Measurements from ENCODE around the gene LSM14A.

Gene LSM14A

DNA sequence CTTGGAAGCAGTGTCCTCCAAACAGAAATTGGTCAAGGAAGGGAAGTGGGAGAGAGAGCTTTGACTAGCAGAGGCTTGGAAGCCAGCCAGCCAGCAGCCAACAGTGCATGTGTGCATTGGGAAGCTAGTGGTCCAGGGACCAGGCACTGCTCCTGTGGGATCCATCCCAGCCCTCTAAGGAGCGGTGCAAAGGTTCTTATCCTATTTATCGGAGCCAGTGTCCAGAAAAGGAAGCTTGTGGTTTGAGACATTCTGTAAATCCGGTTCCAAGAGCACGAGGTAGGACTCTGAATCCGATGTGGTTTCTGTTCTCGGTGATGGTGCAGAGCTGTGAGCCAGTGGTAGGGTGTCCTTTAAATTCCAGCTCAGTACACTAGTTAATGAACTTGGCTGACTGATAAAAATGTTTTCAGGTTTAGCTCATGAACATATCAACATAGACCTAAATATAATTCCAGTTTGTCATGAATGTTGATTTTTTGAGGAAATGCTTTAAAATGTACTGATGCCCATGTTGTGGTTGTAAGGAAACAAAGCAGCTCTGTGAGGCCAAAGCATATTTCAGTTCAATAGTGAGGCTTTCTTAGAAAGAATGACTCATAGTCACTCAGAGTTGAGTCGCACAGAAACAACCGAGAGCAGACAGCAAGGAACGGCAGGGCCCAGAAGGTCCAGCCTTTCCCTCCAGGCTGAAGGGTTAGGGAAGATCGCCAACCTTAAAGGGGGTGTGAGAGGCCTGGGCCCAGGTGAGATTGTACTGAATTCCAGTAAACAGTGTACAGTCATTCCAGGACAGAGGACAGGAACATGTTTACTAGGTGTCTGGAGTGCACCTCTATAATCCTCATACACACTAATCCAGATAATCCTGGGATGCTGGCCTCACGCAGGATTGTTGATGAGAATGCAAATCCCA, 60.5 kb downstream of the LSM14A start:
- H3K4me3 ChIP-seq (ENCODE audit: low read depth, low read length) = 0 out of 2 replicates have a peak overlapping the region, but pooled peaks have one; percentile 26
- TF ChIP-seq, protein P1, sequence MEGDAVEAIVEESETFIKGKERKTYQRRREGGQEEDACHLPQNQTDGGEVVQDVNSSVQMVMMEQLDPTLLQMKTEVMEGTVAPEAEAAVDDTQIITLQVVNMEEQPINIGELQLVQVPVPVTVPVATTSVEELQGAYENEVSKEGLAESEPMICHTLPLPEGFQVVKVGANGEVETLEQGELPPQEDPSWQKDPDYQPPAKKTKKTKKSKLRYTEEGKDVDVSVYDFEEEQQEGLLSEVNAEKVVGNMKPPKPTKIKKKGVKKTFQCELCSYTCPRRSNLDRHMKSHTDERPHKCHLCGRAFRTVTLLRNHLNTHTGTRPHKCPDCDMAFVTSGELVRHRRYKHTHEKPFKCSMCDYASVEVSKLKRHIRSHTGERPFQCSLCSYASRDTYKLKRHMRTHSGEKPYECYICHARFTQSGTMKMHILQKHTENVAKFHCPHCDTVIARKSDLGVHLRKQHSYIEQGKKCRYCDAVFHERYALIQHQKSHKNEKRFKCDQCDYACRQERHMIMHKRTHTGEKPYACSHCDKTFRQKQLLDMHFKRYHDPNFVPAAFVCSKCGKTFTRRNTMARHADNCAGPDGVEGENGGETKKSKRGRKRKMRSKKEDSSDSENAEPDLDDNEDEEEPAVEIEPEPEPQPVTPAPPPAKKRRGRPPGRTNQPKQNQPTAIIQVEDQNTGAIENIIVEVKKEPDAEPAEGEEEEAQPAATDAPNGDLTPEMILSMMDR (IDR thresholded peaks at IDR 0.05; ENCODE audit: insufficient read depth, low read length, missing control alignments) = no peak
- POLR2A ChIA-PET = interaction anchor here (0.6 to 1.5 kb wide), 8 partner anchors 10 to 207 kb away, joined by 3 to 10 read pairs (median 3); no protein-coding TSS in a partner anchor
- DNase-seq (ENCODE audit: low read depth, low spot score) = peak; percentile 91
- CTCF ChIA-PET = interaction anchor here (0.6 to 7.5 kb wide), 4 partner anchors 9 to 113 kb away, joined by 3 to 63 read pairs (median 6); no protein-coding TSS in a partner anchor

DNA sequence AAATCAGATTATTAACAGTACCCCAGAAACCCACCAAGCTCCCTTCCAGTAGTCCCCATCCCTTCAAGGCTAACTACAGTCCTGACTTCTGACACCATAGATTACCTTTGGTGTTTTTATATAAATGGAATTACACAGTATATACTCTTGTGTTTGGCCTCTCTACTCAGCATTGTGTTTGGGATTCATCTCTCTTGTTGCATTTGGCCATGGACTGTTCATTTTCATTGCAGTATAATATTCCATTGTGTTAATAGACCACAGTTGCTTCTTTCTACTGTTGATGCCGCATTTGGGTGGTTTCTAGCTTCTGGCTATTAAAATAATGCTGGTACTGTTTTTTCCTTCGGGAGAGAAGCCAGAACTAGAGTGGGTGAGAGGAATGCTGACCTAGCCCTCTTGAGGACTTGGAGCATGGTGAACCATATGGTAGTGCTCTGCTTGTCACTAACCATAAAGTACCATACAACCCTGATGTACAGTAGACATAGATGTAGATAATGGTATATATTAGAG, 63.2 kb downstream of the LSM14A start:
- no peak for DNase-seq (ENCODE audit: low read depth, low spot score)
- POLR2A ChIA-PET = no interaction called here
- CTCF ChIA-PET = interaction anchor here (1.0 to 1.6 kb wide), 3 partner anchors 13 to 111 kb away, joined by 3 to 4 read pairs (median 4); no protein-coding TSS in a partner anchor
- H3K4me3 ChIP-seq (ENCODE audit: low read depth, low read length) = no peak overlapping the region
- TF ChIP-seq, protein P1 (IDR thresholded peaks at IDR 0.05; ENCODE audit: insufficient read depth, low read length, missing control alignments) = no peak

DNA sequence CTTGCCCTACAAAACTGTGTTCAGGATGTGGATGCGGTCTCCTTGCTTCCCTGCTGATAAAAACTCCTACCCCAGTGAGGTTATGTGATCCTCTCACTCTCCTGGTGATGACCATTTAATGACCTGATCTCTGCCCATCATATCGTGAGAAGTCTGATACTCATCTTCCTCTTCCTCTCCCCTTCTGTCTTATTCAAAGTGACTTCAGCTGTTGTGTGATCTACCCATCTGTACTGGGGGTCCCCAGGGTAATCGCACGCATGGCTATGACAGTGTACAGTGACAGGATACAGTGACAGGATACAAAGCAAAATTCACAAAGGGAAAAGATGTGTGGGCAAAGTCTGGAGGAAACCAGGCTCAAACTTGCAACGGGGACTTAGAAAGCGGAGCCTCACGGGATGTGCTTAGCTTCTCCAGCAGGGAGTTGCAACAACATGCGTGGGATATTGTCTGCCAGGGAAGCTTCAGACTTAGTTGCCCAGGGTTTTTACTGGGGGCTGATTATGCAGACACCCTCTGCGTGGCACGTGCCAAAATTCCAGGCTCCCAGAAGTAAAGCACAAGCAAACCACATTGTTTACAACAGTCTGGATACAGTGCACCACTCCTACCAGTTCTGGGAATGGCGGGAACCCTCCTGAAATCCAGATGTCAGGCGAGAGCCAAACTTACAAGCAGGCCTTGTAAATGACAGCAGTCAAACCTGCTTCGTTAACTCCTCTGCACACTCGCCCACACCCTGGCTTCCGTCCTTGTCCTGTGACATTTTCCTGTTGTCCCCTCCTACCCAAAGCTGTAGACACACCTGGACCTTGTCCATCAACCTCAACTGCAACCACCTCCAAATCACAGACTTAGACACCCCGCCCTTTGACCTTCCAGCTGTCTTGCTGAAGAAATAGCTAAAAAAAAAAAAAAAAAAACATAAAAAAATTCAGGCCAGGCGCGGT, 64.0 kb downstream of the LSM14A start:
- TF ChIP-seq, protein P1 (IDR thresholded peaks at IDR 0.05; ENCODE audit: insufficient read depth, low read length, missing control alignments) = no peak
- no peak for DNase-seq (ENCODE audit: low read depth, low spot score)
- no peak overlapping the region for H3K4me3 ChIP-seq (ENCODE audit: low read depth, low read length)
- ChIA-PET CTCF (interaction anchor here (1.0 to 1.4 kb wide), 2 partner anchors 14 to 15 kb away, joined by 4 read pairs; no protein-coding TSS in a partner anchor), POLR2A (no interaction called here)

DNA sequence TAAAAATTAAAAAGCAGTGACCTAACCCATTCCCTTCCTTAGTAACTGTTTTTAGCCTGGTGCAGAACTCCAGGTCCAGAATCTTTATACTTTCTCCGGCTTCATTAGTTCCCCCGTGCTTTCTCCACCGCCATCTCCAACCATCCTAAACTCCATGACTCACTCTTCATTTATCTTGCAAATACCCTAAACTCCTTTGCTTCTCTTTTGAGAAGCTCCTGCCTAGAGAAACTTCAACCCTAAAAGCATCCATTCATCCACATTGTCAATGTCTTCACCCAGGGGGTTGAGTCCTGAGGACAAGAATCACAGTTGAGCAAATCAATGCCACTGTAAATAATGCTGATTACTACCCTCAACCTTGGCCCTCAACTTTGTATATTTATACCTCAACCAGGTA, 65.0 kb downstream of the LSM14A start:
- CTCF ChIA-PET = interaction anchor here (0.6 to 1.7 kb wide), 3 partner anchors 16 to 109 kb away, joined by 3 to 6 read pairs (median 5); no protein-coding TSS in a partner anchor
- no peak for DNase-seq (ENCODE audit: low read depth, low spot score)
- TF ChIP-seq, protein P1 (IDR thresholded peaks at IDR 0.05; ENCODE audit: insufficient read depth, low read length, missing control alignments) = no peak
- POLR2A ChIA-PET = interaction anchor here (0.8 kb wide), 1 partner anchor 18 kb away, joined by 3 read pairs; no protein-coding TSS in a partner anchor
- no peak overlapping the region for H3K4me3 ChIP-seq (ENCODE audit: low read depth, low read length)

DNA sequence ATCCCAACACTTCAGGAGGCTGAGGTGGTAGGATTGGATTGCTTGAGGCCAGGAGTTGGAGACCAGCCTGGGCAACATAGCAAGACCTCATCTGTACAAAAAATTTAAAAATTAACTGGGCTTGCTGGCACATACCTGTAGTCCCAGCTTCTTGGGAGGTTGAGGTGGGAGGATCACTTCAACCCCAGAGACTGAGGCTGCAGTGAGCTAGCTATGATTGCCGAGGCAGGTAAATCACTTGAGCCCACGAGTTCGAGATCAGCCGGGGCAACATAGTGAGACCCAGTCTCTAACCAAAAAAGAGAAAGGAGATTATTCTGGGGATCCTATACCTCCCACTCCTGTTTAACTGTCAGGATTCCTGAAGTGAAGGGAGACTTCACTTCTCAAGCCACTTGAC, 65.6 kb downstream of the LSM14A start:
- POLR2A ChIA-PET = interaction anchor here (0.6 to 0.8 kb wide), 2 partner anchors 18 to 1533 kb away, joined by 3 read pairs; no protein-coding TSS in a partner anchor
- no peak for DNase-seq (ENCODE audit: low read depth, low spot score)
- no peak overlapping the region for H3K4me3 ChIP-seq (ENCODE audit: low read depth, low read length)
- TF ChIP-seq, protein P1 (IDR thresholded peaks at IDR 0.05; ENCODE audit: insufficient read depth, low read length, missing control alignments) = no peak
- CTCF ChIA-PET = interaction anchor here (1.5 to 1.7 kb wide), 2 partner anchors 17 to 108 kb away, joined by 5 to 6 read pairs; no protein-coding TSS in a partner anchor
